CMK (cell line): Measurements from ENCODE around the gene HEXIM1.

Source experiments
- DNase-seq: peaks from one replicate; pipeline ENCODE4 v3.0.0-alpha.2; 2010; ENCODE audit warnings: low read depth

Gene HEXIM1

GRCh38 chr17:45148183-45149036 lies at the start of gene HEXIM1:
TSS of gene HEXIM1 (plus strand) at chr17:45148475. CDS start at chr17:45149191, 716 bp downstream.
- DNase-seq, result peak; percentile 99

- DNase-seq, result peak; percentile 46
Measured at GRCh38 chr17:45098869-45099616, 49.2 kb upstream of the HEXIM1 start.

GRCh38 chr17:45101546-45101882 lies 46.8 kb upstream of the HEXIM1 start:
- no peak for DNase-seq

- DNase-seq, result no peak
Measured at GRCh38 chr17:45101883-45102811, 46.1 kb upstream of the HEXIM1 start.

GRCh38 chr17:45102856-45103255 lies 45.4 kb upstream of the HEXIM1 start:
- no peak for DNase-seq

- DNase-seq, result no peak
Measured at GRCh38 chr17:45103269-45103795, 44.9 kb upstream of the HEXIM1 start.

- no peak for DNase-seq
Measured at GRCh38 chr17:45104029-45104428, 44.2 kb upstream of the HEXIM1 start.

GRCh38 chr17:45104497-45104896 lies 43.8 kb upstream of the HEXIM1 start:
- no peak for DNase-seq

GRCh38 chr17:45104907-45105624 lies 43.2 kb upstream of the HEXIM1 start:
- DNase-seq, result no peak

- DNase-seq, result no peak
Measured at GRCh38 chr17:45106096-45106495, 42.2 kb upstream of the HEXIM1 start.

GRCh38 chr17:45106582-45106981 lies 41.7 kb upstream of the HEXIM1 start:
- DNase-seq, result no peak

- DNase-seq, result no peak
Measured at GRCh38 chr17:45107293-45108010, 40.8 kb upstream of the HEXIM1 start.

- DNase-seq, result no peak
Measured at GRCh38 chr17:45108051-45108450, 40.2 kb upstream of the HEXIM1 start.

- no peak for DNase-seq
Measured at GRCh38 chr17:45108595-45109521, 39.4 kb upstream of the HEXIM1 start.

GRCh38 chr17:45110676-45111611 lies 37.3 kb upstream of the HEXIM1 start:
- no peak for DNase-seq

GRCh38 chr17:45111850-45112249 lies 36.4 kb upstream of the HEXIM1 start:
- DNase-seq, result no peak

- DNase-seq, result no peak
Measured at GRCh38 chr17:45112559-45113423, 35.5 kb upstream of the HEXIM1 start.

GRCh38 chr17:45113424-45113754 lies 34.9 kb upstream of the HEXIM1 start:
- DNase-seq, result no peak
